ENCODE data around the gene CBFA2T3.

GRCh38 chr16:88966986-88967829, 9.8 kb downstream of the CBFA2T3 start:
- TF ChIP-seq ZNF124 (CRISPR knock-in tag; IDR thresholded peaks at IDR 0.05) (no peak), ATM (IDR thresholded peaks at IDR 0.05; ENCODE audit: borderline replicate concordance) (no peak)

Measured in HepG2 (cell line).